B cell (primary cell): ENCODE measurements around the gene TRIOBP. TPM values are rescaled to one million over a fixed set of nuclear protein-coding genes. Genes with fewer than 3 reads are reported as not detected.

Experiments
- ATAC-seq: fragments of 200-7000 bp; cut with Tn5 transposase; one replicate; pipeline ENCODE4 v1.10.0; 2021; ENCODE audit warnings: low read depth, mild to moderate bottlenecking, moderate number of reproducible peaks, moderate library complexity
- CTCF ChIA-PET: fragments of 350-600 bp; sonication (Branson Sonifier 250); formaldehyde crosslinking; loops from one replicate; lab custom pipeline; 2021; ENCODE audit warnings: antibody characterized with exemption, inconsistent platforms; lab: Charles Lee
- POLR2A ChIA-PET: fragments of 350-600 bp; sonication (Branson Sonifier 250); formaldehyde crosslinking; loops from one replicate; lab custom pipeline; 2021; ENCODE audit warnings: antibody characterized with exemption; lab: Charles Lee
- DNase-seq: peaks from one replicate; pipeline ENCODE4 v3.0.0; 2013
- H2AFZ ChIP-seq: 2 replicates; pipeline ENCODE4 v1.6.1; 2012; ENCODE audit warnings: mild to moderate bottlenecking, low read depth, low read length; ENCODE audit not compliant: insufficient read depth, poor library complexity, severe bottlenecking
- H3K27ac ChIP-seq, 2 donors: 1 replicate in 1 of 2; 2 replicates in 1 of 2; pipeline ENCODE4 v1.5.1; 2012 to 2013; ENCODE audit warnings: low read length in 2 of 2, mild to moderate bottlenecking in 2 of 2, moderate library complexity in 1 of 2
- H3K27me3 ChIP-seq, 4 experiments: fragments of 200-600 bp in 1 of 4; sonication (generic) in 1 of 4; replicated peaks in 1 of 4; 1 replicate in 2 of 4; 2 replicates in 2 of 4; pipeline versions ENCODE4 v1.6.1 to v1.7.0; 2013 to 2016; ENCODE audit warnings: low read length in 3 of 4, mild to moderate bottlenecking in 2 of 4, mixed read lengths in 1 of 4, moderate library complexity in 1 of 4; ENCODE audit not compliant: insufficient read depth in 4 of 4, control insufficient read depth in 3 of 4; ENCODE audit errors: control extremely low read depth in 1 of 4
- H3K36me3 ChIP-seq, 2 experiments: replicated peaks in 1 of 2; 1 replicate in 1 of 2; 2 replicates in 1 of 2; pipeline versions ENCODE4 v1.6.1 to v1.7.1; 2013; ENCODE audit warnings: low read length in 1 of 2; ENCODE audit not compliant: insufficient read depth in 2 of 2, control insufficient read depth in 1 of 2; ENCODE audit errors: control extremely low read depth in 1 of 2, extremely low read depth in 1 of 2
- H3K4me1 ChIP-seq, 2 donors: fragments of 200-600 bp in 1 of 2; sonication (generic) in 1 of 2; 1 replicate in 1 of 2; 2 replicates in 1 of 2; pipeline versions ENCODE4 v1.5.1 to v1.6.1; 2013 to 2017; ENCODE audit warnings: low read length in 2 of 2; ENCODE audit not compliant: control insufficient read depth in 2 of 2, insufficient read depth in 2 of 2
- H3K4me2 ChIP-seq: replicated peaks from 2 replicates; pipeline ENCODE3; 2012; ENCODE audit warnings: mild to moderate bottlenecking, low read depth, low read length; ENCODE audit not compliant: poor library complexity, severe bottlenecking
- H3K4me3 ChIP-seq, 5 experiments: fragments of 200-600 bp in 1 of 5; sonication (generic) in 1 of 5; 1 replicate in 3 of 5; 2 replicates in 2 of 5; pipeline versions ENCODE4 v1.5.1 to v1.7.0; 2011 to 2016; ENCODE audit warnings: low read length in 4 of 5, mild to moderate bottlenecking in 4 of 5, low read depth in 2 of 5, control low read depth in 1 of 5, moderate library complexity in 1 of 5; ENCODE audit not compliant: insufficient read depth in 1 of 5; ENCODE audit errors: control extremely low read depth in 1 of 5, extremely low read depth in 1 of 5
- H3K79me2 ChIP-seq: fragments of 200-600 bp; sonication (generic); one replicate; pipeline ENCODE4 v1.6.0; 2016; ENCODE audit warnings: low read length; ENCODE audit not compliant: control insufficient read depth, insufficient read depth
- H3K9ac ChIP-seq: fragments of 200-600 bp; sonication (generic); 2 replicates; pipeline ENCODE4 v1.6.1; 2017; ENCODE audit warnings: mild to moderate bottlenecking, low read length, moderate library complexity
- H3K9me3 ChIP-seq, 3 donors: one replicate each; pipeline versions ENCODE4 v1.6.1 to v1.7.1; 2013; ENCODE audit warnings: low read length in 2 of 3; ENCODE audit not compliant: control insufficient read depth in 2 of 3, insufficient read depth in 1 of 3; ENCODE audit errors: control extremely low read depth in 1 of 3
- H4K20me1 ChIP-seq: 2 replicates; pipeline ENCODE4 v1.6.0; 2012; ENCODE audit warnings: mild to moderate bottlenecking, low read length; ENCODE audit not compliant: insufficient read depth, control insufficient read depth, poor library complexity, severe bottlenecking
- H3K27ac Mint-ChIP-seq: one replicate; pipeline ENCODE4 v1.8.0; 2021; ENCODE audit warnings: mixed read lengths
- H3K27me3 Mint-ChIP-seq: one replicate; pipeline ENCODE4 v1.8.0; 2021; ENCODE audit warnings: mixed read lengths
- H3K4me1 Mint-ChIP-seq: one replicate; pipeline ENCODE4 v1.8.0; 2021; ENCODE audit warnings: mixed read lengths
- H3K4me3 Mint-ChIP-seq: one replicate; pipeline ENCODE4 v1.8.0; 2021; ENCODE audit warnings: mixed read lengths
- H3K9me3 Mint-ChIP-seq: one replicate; pipeline ENCODE4 v1.8.0; 2022; ENCODE audit warnings: mixed read lengths; ENCODE audit not compliant: insufficient read depth
- CTCF ChIP-seq: fragments of 200-600 bp; IDR thresholded peaks from one replicate; pipeline ENCODE4 v1.8.0; 2022; ENCODE audit warnings: antibody characterized with exemption, mild to moderate bottlenecking
- EZH2 ChIP-seq: IDR thresholded peaks from 2 replicates; pipeline ENCODE4 v1.6.1; 2012; ENCODE audit warnings: borderline replicate concordance, low read depth, mild to moderate bottlenecking, moderate library complexity, low read length; ENCODE audit not compliant: insufficient read depth, poor library complexity, severe bottlenecking
- WGBS: methylation state at CpG from one replicate; pipeline ENCODE4 v1.1.5; 2013; ENCODE audit warnings: missing lambda C conversion rate; ENCODE audit not compliant: insufficient coverage; 5-methylcytosine and 5-hydroxymethylcytosine counted together
- intact Hi-C: fragments of 100-400 bp; cut with micrococcal nuclease; formaldehyde crosslinking; loops from one replicate; pipeline ENCODE4 v1.10.0; 2022
- polyA plus RNA-seq: library from polyadenylated mRNA; depleted of rRNA; stranded (reverse); fragments of >200 nt; gene quantifications from 2 replicates; pipeline ENCODE4 v1.2.3, GENCODE V29; 2012
- total RNA-seq, 2 donors: library from RNA; stranded (reverse); fragments of 120-200 nt in 1 of 2; gene quantifications; 1 replicate in 1 of 2; 2 replicates in 1 of 2; pipeline versions ENCODE4 v1.2.3 to v1.2.4, GENCODE V29; 2013 to 2022

The TRIOBP gene
- total and polyA plus RNA-seq, 2 donors (not counting 1 experiment from before 2014, with no cell fraction given): 26.8 to 47.5 TPM

DNA sequence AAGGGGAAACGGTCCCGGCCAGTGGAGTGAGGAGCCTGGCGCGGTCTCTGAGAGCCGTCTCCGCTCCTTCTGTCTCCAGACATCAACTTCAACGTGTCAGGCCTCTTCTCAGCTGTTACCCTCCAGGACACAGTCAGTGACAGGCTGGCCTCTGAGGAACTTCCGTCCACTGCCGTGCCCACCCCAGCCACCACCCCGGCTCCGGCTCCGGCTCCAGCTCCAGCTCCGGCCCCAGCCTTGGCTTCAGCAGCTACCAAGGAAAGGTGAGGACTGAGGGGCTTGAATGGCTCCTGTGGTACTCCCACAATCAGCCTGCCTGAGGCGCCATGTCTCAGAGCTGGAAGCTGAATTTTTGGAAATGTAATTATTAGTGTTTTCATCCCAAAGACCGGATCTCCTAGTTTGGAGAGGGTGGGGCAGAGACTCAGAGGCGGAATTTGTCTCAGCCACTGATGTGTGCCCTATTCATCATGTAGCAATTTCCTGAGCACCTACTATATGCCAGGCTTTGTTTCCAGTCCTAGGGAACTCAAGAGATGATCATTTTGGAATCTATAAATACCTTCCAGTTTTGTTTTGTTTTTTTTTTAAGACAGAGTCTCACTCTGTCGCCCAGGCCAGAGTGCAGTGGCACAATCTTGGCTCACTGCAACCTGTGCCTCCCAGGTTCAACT, 46.2 kb upstream of the TRIOBP start:
- WGBS: 100% methylated on average over 6 of the region's 17 CpGs

More for the DNA sequence above, 46.2 kb upstream of the TRIOBP start:
- no peak for DNase-seq
- Histone ChIP-seq H3K4me2 (no peak overlapping the region), H3K9me3 (no peaks in the 10 kb centered on the region), H3K9ac (no peak overlapping the region), H3K4me1 (no peaks in the 10 kb centered on the region), H2AFZ (no peak overlapping the region), H3K36me3 (peaks cover 2 to 77% of the 10 kb centered on the region in 2 experiments), H3K27me3 (no peaks in the 10 kb centered on the region), H3K4me3 (no peak overlapping the region), H3K79me2 (peaks cover 24% of the 10 kb centered on the region), H4K20me1 (no peaks in the 10 kb centered on the region), H3K27ac (no peak overlapping the region)
- Mint-ChIP-seq H3K9me3 (no peaks in the 10 kb centered on the region), H3K4me1 (no peaks in the 10 kb centered on the region), H3K4me3 (no peak overlapping the region), H3K27me3 (no peaks in the 10 kb centered on the region), H3K27ac (no peak overlapping the region)
- no peak for ATAC-seq
- TF ChIP-seq CTCF (no peak), EZH2 (no peak)
- ChIA-PET CTCF (interaction anchor here (1.2 to 2.0 kb wide), 3 partner anchors 7 to 9 kb away, joined by 3 to 5 read pairs (median 3); partner anchors contain the start of gene PDXP), POLR2A (no interaction called here)
- intact Hi-C loops: no loop called here
